HCT116 (cell line): ENCODE results near the gene MIDN. TPM values are rescaled to one million over a fixed set of nuclear protein-coding genes. Genes with fewer than 3 reads are reported as not detected.

ENCODE experiments used
- ATAC-seq: fragments of 200-7000 bp; cut with Tn5 transposase; 2 replicates; pipeline ENCODE4 v1.9.1; 2020; ENCODE audit warnings: mild to moderate bottlenecking, moderate library complexity
- BruUV-seq: library from RNA; stranded (reverse); fragments of 400-500 nt; replicated peaks from 2 replicates; lab custom pipeline; 2021; lab: Mats Ljungman, UMichigan
- CTCF ChIA-PET: fragments of 300-600 bp; sonication (Branson Sonifier 250); formaldehyde crosslinking; loops from one replicate; lab custom pipeline; 2021; ENCODE audit warnings: antibody characterized with exemption; lab: Charles Lee
- POLR2A ChIA-PET: fragments of 300-600, 350-600 bp; sonication (Branson Sonifier 250); formaldehyde crosslinking; loops from one replicate; lab custom pipeline; 2021; ENCODE audit warnings: antibody characterized with exemption; lab: Charles Lee
- RAD21 ChIA-PET, 2 experiments: fragments of 300-600 bp; sonication (Branson Sonifier 250); formaldehyde crosslinking; loops; one replicate each; lab custom pipeline; 2023; ENCODE audit warnings: low total read pairs in 2 of 2; ENCODE audit not compliant: uncharacterized antibody in 2 of 2, unreplicated experiment in 2 of 2, low non-redundant PET in 1 of 2; lab: Charles Lee
- DNase-seq: peaks from one replicate; pipeline ENCODE4 v3.0.0-alpha.2; 2010; ENCODE audit warnings: low read depth, low spot score
- H2AFZ ChIP-seq: fragments of 200-600 bp; shearing (Covaris generic), sonication (generic); 2 replicates; pipeline ENCODE4 v1.6.1; 2017; ENCODE audit warnings: low read depth, mixed run types, mixed read lengths, antibody characterized with exemption, low read length; ENCODE audit not compliant: poor library complexity, severe bottlenecking
- H3K27ac ChIP-seq: 2 replicates; pipeline ENCODE4 v1.5.1; 2012; ENCODE audit warnings: low read depth, low read length
- H3K27me3 ChIP-seq: fragments of 200-600 bp; sonication (generic); 2 replicates; pipeline ENCODE4 v1.6.1; 2016; ENCODE audit warnings: mixed run types, low read length, mixed read lengths; ENCODE audit not compliant: insufficient read depth
- H3K36me3 ChIP-seq, 2 experiments: fragments of 200-500 bp in 1 of 2; fragments of 200-600 bp in 1 of 2; sonication (Bioruptor generic) in 1 of 2; sonication (generic) in 1 of 2; 2 replicates each; pipeline versions ENCODE4 v1.5.1 to v1.6.1; 2014 to 2016; ENCODE audit warnings: low read length in 2 of 2, inconsistent platforms in 1 of 2, mixed read lengths in 1 of 2, mixed run types in 1 of 2; ENCODE audit not compliant: insufficient read depth in 2 of 2, control insufficient read depth in 1 of 2
- H3K4me1 ChIP-seq, 2 experiments: fragments of 200-600 bp in 1 of 2; sonication (generic) in 1 of 2; 2 replicates each; pipeline versions ENCODE4 v1.5.1 to v1.6.1; 2012 to 2017; ENCODE audit warnings: low read length in 2 of 2, inconsistent platforms in 1 of 2, mild to moderate bottlenecking in 1 of 2, mixed read lengths in 1 of 2, mixed run types in 1 of 2, moderate library complexity in 1 of 2; ENCODE audit not compliant: insufficient read depth in 2 of 2, control insufficient read depth in 1 of 2
- H3K4me2 ChIP-seq: fragments of 200-600 bp; sonication (generic); 2 replicates; pipeline ENCODE4 v1.6.1; 2017; ENCODE audit warnings: mixed run types, low read length, mixed read lengths
- H3K4me3 ChIP-seq, 2 experiments: fragments of 200-600 bp in 1 of 2; sonication (generic) in 1 of 2; replicated peaks in 1 of 2; 2 replicates each; pipeline ENCODE4 v1.5.1; 2011 to 2016; ENCODE audit warnings: low read length in 2 of 2, control low read depth in 1 of 2, low read depth in 1 of 2, mild to moderate bottlenecking in 1 of 2, mixed read lengths in 1 of 2, mixed run types in 1 of 2
- H3K79me2 ChIP-seq: fragments of 200-600 bp; sonication (generic); 2 replicates; pipeline ENCODE4 v1.6.1; 2017; ENCODE audit warnings: mild to moderate bottlenecking, mixed run types, low read length, moderate library complexity, mixed read lengths; ENCODE audit not compliant: insufficient read depth
- H3K9ac ChIP-seq: fragments of 200-600 bp; sonication (generic); 2 replicates; pipeline ENCODE4 v1.6.1; 2016; ENCODE audit warnings: low read length, mixed read lengths
- H3K9me2 ChIP-seq: fragments of 200-600 bp; sonication (generic), shearing (Covaris generic); 2 replicates; pipeline ENCODE4 v1.6.1; 2017; ENCODE audit warnings: mixed run types, mild to moderate bottlenecking, moderate library complexity; ENCODE audit not compliant: insufficient read depth
- H3K9me3 ChIP-seq, 2 experiments: fragments of 200-500 bp in 1 of 2; fragments of 200-600 bp in 1 of 2; sonication (Bioruptor generic) in 1 of 2; sonication (generic) in 1 of 2; 2 replicates each; pipeline ENCODE4 v1.6.1; 2014 to 2017; ENCODE audit warnings: low read length in 2 of 2, mixed read lengths in 2 of 2, inconsistent platforms in 1 of 2, low read depth in 1 of 2, mild to moderate bottlenecking in 1 of 2, mixed run types in 1 of 2, moderate library complexity in 1 of 2; ENCODE audit not compliant: control insufficient read depth in 1 of 2, insufficient read depth in 1 of 2
- H4K20me1 ChIP-seq: fragments of 200-600 bp; sonication (generic), shearing (Covaris generic); 2 replicates; pipeline ENCODE4 v1.6.1; 2017; ENCODE audit warnings: mixed run types, mild to moderate bottlenecking, moderate library complexity; ENCODE audit not compliant: insufficient read depth
- CBX3 ChIP-seq: IDR thresholded peaks from 2 replicates; pipeline ENCODE4 v1.6.1; 2012; ENCODE audit warnings: low read depth
- EGR1 ChIP-seq: IDR thresholded peaks from 2 replicates; pipeline ENCODE4 v1.6.1; 2012; ENCODE audit warnings: low read depth
- ELF1 ChIP-seq: IDR thresholded peaks from 2 replicates; pipeline ENCODE4 v1.6.1; 2012; ENCODE audit warnings: low read depth, borderline replicate concordance
- EZH2phosphoT487 ChIP-seq: fragments of 200-600 bp; IDR thresholded peaks from 2 replicates; pipeline ENCODE4 v1.6.1; 2018; ENCODE audit warnings: antibody characterized with exemption, borderline replicate concordance
- JUND ChIP-seq: IDR thresholded peaks from 2 replicates; pipeline ENCODE4 v1.6.1; 2012
- POLR2A ChIP-seq: IDR thresholded peaks from 2 replicates; pipeline ENCODE4 v1.7.0; 2011; ENCODE audit warnings: borderline replicate concordance; ENCODE audit not compliant: insufficient read depth, insufficient read length; ENCODE audit errors: extremely low read depth
- POLR2AphosphoS5 ChIP-seq: IDR thresholded peaks from 2 replicates; pipeline ENCODE4 v1.6.1; 2011; ENCODE audit warnings: mild to moderate bottlenecking, low read depth, low read length, moderate library complexity
- SIN3A ChIP-seq: IDR thresholded peaks from 2 replicates; pipeline ENCODE4 v1.6.1; 2012; ENCODE audit warnings: low read depth
- SP1 ChIP-seq: IDR thresholded peaks from 2 replicates; pipeline ENCODE4 v1.6.1; 2012; ENCODE audit warnings: low read depth
- TCF7L2 ChIP-seq: IDR thresholded peaks from 2 replicates; pipeline ENCODE4 v1.7.0; 2011; ENCODE audit warnings: borderline replicate concordance, inconsistent platforms; ENCODE audit not compliant: insufficient read depth, insufficient read length; ENCODE audit errors: extremely low read depth
- YY1 ChIP-seq: IDR thresholded peaks from 2 replicates; pipeline ENCODE4 v1.6.1; 2011; ENCODE audit warnings: low read length, low read depth, moderate library complexity, mild to moderate bottlenecking; ENCODE audit not compliant: insufficient replicate concordance; ENCODE audit errors: extremely low read depth
- ZFX ChIP-seq: fragments of 450-650 bp; IDR thresholded peaks from 2 replicates; pipeline ENCODE4 v1.6.1; 2017
- ZNF274 ChIP-seq: fragments of 200-500 bp; sonication (Bioruptor generic); IDR thresholded peaks from 2 replicates; pipeline ENCODE4 v1.6.1; 2014; ENCODE audit warnings: mild to moderate bottlenecking, low read depth, low read length, inconsistent platforms
- intact Hi-C: fragments of 100-400 bp; cut with micrococcal nuclease; formaldehyde crosslinking; loops from 2 replicates; pipeline ENCODE4 v1.10.0; 2022
- total RNA-seq: library from RNA; stranded (reverse); gene quantifications from one replicate; pipeline ENCODE4 v1.2.1, GENCODE V29; 2021; ENCODE audit not compliant: unreplicated experiment
- TF ChIP-seq, protein P1 (sequence below): IDR thresholded peaks from 2 replicates; pipeline ENCODE4 v1.6.1; 2012
- TF ChIP-seq, protein P2 (sequence below): IDR thresholded peaks from 2 replicates; pipeline ENCODE4 v1.6.1; 2011; ENCODE audit warnings: mild to moderate bottlenecking, low read length, moderate library complexity; ENCODE audit not compliant: insufficient replicate concordance; ENCODE audit errors: extremely low read depth
- TF ChIP-seq, protein P3 (sequence below), 3 experiments: fragments of 200-600 bp in 1 of 3; sonication (generic) in 1 of 3; IDR thresholded peaks in 2 of 3; conservative IDR thresholded peaks in 1 of 3; 2 replicates each; pipeline ENCODE4 v1.5.1; 2012 to 2017; ENCODE audit warnings: low read depth in 2 of 3, low read length in 2 of 3, antibody characterized with exemption in 1 of 3, borderline replicate concordance in 1 of 3, control low read depth in 1 of 3, mild to moderate bottlenecking in 1 of 3, mixed read lengths in 1 of 3, mixed run types in 1 of 3, moderate library complexity in 1 of 3; ENCODE audit not compliant: insufficient read depth in 1 of 3
- TF ChIP-seq, protein P4 (sequence below): IDR thresholded peaks from 2 replicates; pipeline ENCODE4 v1.6.1; 2012
- TF ChIP-seq, protein P5 (sequence below): IDR thresholded peaks from 2 replicates; pipeline ENCODE4 v1.6.1; 2012; ENCODE audit warnings: low read depth

Gene MIDN
- total RNA-seq, 1 experiment from 2014 or later: 146 TPM

DNA sequence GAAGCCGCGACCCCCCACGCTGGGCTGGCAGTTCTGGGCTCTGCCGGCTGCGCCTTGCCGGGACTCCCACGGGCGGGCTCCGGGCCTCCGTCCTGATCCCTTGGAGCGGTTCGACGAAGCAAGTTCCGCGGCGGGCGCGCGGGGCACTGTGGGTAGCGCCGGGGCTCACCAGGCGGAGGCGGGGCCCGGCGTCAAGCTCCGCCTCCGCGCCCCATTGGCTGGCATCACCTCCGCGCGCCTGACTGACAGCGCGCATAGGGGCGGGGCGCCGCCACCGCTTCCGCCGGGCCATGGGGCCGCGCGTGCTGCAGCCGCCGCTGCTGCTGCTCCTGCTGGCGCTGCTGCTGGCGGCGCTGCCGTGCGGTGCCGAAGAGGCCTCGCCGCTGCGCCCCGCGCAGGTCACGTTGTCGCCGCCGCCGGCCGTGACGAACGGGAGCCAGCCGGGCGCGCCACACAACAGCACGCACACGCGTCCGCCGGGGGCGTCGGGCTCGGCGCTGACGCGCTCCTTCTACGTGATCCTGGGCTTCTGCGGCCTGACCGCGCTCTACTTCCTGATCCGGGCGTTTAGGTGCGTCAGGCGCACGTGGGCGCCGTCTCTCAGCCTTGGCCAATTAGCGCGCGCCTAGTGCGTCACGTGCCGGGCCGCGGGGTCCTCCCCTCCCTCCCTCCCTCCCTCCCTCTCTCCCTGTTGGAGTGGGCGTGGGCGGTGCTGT, 27.0 kb downstream of the MIDN start, which contains the start of gene FAM174C:
FAM174C (plus strand) TSS at position 271 of the 716 bp plus-strand sequence; CDS start at position 291, 20 bp downstream.
- intact Hi-C loops: loop anchor here (10.0 kb wide), 1 partner anchor 129 kb away; the partner anchor contains the start of genes DAZAP1 and GAMT
- RAD21 ChIA-PET: no interaction called here
- DNase-seq (peak; percentile 93), ATAC-seq (peak; percentile 80)
- Histone ChIP-seq H3K27me3 (no peaks in the 10 kb centered on the region), H3K9me2 (no peaks in the 10 kb centered on the region), H2AFZ (no peak within 1 kb of the TSS), H3K9ac (peak within 1 kb of the TSS; percentile 97), H3K27ac (peak within 1 kb of the TSS; percentile 100), H3K36me3 (peaks cover 27 to 40% of the 10 kb centered on the region in 2 experiments; a peak in 3 of 4 replicates), H4K20me1 (no peaks in the 10 kb centered on the region), H3K9me3 (no peaks in the 10 kb centered on the region), H3K4me2 (peak within 1 kb of the TSS; percentile 99), H3K4me3 (peak within 1 kb of the TSS; percentile 84 to 85), H3K79me2 (peaks cover 63% of the 10 kb centered on the region), H3K4me1 (peaks cover 24 to 55% of the 10 kb centered on the region in 2 experiments)
- CTCF ChIA-PET: interaction anchor here (1.0 kb wide), 2 partner anchors 9 to 31 kb away, joined by 6 to 13 read pairs; no protein-coding TSS in a partner anchor
- POLR2A ChIA-PET: interaction anchor here (0.9 to 1.0 kb wide), 4 partner anchors 9 to 254 kb away, joined by 3 to 9 read pairs (median 4); partner anchors contain the start of genes ATP5F1D and RNU6-2
- no TSS peak for BruUV-seq
- TF ChIP-seq JUND (no peak; the same call in 1 of the 2 replicates), YY1 (no peak), EGR1 (no peak; the same call in 1 of the 2 replicates), CBX3 (no peak), ZFX (peak; percentile 74; the same call in 1 of the 2 replicates), ELF1 (no peak; the same call in 1 of the 2 replicates), POLR2A (peak; percentile 83), POLR2AphosphoS5 (peak; percentile 96), TCF7L2 (no peak), SP1 (peak; percentile 81), ZNF274 (no peak), SIN3A (peak; percentile 93), EZH2phosphoT487 (no peak)
- TF ChIP-seq, protein P1, sequence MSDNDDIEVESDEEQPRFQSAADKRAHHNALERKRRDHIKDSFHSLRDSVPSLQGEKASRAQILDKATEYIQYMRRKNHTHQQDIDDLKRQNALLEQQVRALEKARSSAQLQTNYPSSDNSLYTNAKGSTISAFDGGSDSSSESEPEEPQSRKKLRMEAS: peak; percentile 89
- TF ChIP-seq, protein P2, sequence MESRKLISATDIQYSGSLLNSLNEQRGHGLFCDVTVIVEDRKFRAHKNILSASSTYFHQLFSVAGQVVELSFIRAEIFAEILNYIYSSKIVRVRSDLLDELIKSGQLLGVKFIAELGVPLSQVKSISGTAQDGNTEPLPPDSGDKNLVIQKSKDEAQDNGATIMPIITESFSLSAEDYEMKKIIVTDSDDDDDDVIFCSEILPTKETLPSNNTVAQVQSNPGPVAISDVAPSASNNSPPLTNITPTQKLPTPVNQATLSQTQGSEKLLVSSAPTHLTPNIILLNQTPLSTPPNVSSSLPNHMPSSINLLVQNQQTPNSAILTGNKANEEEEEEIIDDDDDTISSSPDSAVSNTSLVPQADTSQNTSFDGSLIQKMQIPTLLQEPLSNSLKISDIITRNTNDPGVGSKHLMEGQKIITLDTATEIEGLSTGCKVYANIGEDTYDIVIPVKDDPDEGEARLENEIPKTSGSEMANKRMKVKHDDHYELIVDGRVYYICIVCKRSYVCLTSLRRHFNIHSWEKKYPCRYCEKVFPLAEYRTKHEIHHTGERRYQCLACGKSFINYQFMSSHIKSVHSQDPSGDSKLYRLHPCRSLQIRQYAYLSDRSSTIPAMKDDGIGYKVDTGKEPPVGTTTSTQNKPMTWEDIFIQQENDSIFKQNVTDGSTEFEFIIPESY: no peak
- TF ChIP-seq, protein P3, sequence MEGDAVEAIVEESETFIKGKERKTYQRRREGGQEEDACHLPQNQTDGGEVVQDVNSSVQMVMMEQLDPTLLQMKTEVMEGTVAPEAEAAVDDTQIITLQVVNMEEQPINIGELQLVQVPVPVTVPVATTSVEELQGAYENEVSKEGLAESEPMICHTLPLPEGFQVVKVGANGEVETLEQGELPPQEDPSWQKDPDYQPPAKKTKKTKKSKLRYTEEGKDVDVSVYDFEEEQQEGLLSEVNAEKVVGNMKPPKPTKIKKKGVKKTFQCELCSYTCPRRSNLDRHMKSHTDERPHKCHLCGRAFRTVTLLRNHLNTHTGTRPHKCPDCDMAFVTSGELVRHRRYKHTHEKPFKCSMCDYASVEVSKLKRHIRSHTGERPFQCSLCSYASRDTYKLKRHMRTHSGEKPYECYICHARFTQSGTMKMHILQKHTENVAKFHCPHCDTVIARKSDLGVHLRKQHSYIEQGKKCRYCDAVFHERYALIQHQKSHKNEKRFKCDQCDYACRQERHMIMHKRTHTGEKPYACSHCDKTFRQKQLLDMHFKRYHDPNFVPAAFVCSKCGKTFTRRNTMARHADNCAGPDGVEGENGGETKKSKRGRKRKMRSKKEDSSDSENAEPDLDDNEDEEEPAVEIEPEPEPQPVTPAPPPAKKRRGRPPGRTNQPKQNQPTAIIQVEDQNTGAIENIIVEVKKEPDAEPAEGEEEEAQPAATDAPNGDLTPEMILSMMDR (IDR thresholded peaks at IDR 0.05 in 2 of 3, conservative IDR thresholded peaks at IDR 0.05 in 1 of 3; ENCODE audit: borderline replicate concordance in 1 of 3, insufficient read depth in 1 of 3, low read depth in 2 of 3, low read length in 2 of 3): no peak
- TF ChIP-seq, protein P4, sequence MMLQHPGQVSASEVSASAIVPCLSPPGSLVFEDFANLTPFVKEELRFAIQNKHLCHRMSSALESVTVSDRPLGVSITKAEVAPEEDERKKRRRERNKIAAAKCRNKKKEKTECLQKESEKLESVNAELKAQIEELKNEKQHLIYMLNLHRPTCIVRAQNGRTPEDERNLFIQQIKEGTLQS: no peak
- TF ChIP-seq, protein P5, sequence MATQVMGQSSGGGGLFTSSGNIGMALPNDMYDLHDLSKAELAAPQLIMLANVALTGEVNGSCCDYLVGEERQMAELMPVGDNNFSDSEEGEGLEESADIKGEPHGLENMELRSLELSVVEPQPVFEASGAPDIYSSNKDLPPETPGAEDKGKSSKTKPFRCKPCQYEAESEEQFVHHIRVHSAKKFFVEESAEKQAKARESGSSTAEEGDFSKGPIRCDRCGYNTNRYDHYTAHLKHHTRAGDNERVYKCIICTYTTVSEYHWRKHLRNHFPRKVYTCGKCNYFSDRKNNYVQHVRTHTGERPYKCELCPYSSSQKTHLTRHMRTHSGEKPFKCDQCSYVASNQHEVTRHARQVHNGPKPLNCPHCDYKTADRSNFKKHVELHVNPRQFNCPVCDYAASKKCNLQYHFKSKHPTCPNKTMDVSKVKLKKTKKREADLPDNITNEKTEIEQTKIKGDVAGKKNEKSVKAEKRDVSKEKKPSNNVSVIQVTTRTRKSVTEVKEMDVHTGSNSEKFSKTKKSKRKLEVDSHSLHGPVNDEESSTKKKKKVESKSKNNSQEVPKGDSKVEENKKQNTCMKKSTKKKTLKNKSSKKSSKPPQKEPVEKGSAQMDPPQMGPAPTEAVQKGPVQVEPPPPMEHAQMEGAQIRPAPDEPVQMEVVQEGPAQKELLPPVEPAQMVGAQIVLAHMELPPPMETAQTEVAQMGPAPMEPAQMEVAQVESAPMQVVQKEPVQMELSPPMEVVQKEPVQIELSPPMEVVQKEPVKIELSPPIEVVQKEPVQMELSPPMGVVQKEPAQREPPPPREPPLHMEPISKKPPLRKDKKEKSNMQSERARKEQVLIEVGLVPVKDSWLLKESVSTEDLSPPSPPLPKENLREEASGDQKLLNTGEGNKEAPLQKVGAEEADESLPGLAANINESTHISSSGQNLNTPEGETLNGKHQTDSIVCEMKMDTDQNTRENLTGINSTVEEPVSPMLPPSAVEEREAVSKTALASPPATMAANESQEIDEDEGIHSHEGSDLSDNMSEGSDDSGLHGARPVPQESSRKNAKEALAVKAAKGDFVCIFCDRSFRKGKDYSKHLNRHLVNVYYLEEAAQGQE: no peak
